GM19438 (cell line): ENCODE results near the gene ZNF280A.
"Not testable (repeated sequence)": the region's sequence is repeated elsewhere in the genome, so short reads cannot be mapped to it uniquely, and the experiment has no call there.

Experiments
- ATAC-seq: cut with Tn5 transposase; IDR thresholded peaks from one replicate; pipeline ENCODE4 v1.9.1; 2021; ENCODE audit warnings: low read depth; ENCODE audit not compliant: unreplicated experiment

ZNF280A gene

DNA sequence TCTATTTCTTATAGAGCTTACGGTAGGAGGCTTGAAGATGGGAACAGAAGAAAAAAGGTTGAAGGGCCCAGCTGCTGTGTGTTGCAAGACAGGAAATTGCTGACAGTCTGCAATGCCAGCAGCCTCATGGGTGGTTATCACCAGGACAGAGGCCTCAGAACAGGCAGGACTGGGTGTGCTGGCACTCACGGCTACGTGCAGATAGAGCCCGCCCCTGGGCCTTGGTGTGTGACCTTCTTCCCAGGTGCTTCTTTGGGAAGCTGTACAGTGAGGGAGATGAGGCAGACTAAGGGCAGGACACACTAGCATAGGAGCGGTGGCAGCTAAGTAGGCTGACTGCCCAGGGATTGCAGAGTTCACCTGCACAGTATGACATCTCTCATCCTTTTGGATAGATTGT lies 26.4 kb upstream of the ZNF280A start:
- no peak for ATAC-seq

DNA sequence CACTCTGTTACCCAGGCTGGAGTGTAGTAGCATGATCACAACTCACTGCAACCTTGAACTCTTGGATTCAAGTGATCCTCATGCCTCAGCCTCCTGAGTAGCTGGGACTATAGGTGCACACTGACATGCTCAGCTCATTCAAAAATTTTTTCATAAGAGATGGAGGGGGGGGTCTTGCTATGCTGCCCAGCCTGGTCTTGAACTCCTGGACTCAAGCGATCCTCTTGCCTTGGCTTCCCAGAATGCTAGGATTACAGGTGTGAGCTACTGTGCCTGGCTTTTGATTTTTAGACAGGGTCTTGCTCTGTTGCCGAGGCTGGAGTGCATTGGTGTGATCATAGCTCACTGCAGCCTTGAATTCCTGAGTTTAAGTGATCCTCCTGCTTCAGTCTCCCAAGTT lies 25.0 kb upstream of the ZNF280A start:
- ATAC-seq = no peak

DNA sequence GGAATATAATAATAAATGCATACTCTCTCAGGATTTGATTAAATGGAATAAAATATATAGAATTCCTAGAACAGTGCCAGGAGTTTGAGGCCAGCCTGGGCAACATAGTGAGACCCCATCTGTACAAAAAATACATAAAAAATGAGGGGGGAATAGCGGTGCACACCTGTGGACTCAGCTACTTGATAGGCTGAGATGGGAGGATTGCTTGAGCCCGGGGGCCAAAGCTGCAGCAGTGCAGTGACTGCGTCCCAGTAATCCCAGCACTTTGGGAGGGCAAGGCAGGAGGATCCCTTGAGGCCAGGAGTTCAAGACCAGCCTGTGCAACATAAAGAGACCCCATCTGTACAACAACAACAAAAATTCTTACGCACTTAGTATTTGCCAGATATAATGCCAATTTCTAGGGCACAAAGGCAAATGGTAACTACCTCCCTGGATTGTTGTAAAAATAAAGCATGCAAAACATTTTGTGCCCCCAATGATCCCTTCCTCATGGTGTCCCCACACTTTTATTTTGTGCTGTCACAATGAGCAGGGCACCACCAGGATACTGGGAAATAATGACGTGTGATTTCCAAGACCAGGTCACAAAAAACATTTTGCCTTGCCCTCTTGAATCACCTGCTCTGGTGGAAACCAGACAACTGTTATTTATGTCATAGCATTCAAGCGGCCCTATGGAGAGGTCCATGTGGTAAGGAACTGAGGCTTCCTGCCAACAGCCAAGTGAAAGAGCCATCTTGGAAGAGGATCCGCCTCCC lies 18.3 kb upstream of the ZNF280A start:
- no peak for ATAC-seq

DNA sequence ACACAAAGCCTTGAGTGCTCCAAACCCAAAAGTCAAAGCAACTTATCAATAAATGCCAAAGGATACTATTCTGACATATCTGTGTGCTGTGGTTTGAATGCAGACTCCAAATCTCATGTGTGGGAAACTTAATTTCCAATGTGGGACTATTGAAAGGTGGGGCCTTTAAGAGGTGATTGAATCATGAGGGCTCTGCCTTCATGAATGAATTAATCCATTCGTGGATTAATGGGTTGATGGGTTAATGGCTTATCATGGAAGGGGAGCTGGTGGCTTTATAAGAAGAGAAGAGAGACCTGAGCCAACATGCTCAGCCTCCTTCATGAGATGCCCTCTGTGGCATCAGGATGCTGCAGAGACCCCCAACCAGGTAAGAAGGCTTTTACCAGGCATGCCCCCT lies 16.8 kb upstream of the ZNF280A start:
- no peak for ATAC-seq

DNA sequence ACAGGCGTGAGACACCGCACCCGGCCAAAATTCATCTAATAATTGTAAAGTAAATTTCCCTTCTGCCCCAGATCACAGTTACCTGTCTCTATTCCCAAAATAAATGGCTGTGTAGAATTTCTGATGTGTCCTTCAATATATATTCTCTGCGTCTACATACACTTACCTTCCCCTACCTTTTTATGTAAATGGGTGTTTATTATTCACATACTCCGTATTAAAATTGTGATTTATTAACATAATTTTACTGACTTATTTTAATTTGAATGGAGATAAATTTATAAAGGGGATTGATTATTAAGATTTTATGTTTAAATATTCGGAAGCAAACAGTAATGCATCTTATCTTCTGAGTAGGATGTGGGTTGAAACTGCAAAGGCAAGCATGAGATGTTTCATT lies 16.4 kb upstream of the ZNF280A start:
- no peak for ATAC-seq

DNA sequence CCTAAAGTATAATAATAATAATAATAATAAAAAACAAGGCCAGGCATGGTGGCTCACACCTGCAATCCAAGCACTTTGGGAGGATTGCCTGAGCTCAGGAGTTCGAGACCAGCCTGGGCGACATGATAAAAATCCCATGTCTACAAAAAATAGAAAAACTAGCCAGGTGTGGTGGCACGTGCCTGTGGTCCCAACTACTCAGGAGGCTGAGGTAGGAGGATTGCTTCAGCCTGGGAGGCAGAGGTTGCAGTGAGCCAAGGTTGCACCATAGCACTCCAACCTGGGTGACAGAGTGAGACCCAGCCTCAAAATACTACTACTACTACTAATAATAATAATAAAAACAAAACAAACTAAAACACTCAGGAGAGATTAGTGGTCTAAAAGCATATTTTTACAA lies 15.6 kb upstream of the ZNF280A start:
- no peak for ATAC-seq

DNA sequence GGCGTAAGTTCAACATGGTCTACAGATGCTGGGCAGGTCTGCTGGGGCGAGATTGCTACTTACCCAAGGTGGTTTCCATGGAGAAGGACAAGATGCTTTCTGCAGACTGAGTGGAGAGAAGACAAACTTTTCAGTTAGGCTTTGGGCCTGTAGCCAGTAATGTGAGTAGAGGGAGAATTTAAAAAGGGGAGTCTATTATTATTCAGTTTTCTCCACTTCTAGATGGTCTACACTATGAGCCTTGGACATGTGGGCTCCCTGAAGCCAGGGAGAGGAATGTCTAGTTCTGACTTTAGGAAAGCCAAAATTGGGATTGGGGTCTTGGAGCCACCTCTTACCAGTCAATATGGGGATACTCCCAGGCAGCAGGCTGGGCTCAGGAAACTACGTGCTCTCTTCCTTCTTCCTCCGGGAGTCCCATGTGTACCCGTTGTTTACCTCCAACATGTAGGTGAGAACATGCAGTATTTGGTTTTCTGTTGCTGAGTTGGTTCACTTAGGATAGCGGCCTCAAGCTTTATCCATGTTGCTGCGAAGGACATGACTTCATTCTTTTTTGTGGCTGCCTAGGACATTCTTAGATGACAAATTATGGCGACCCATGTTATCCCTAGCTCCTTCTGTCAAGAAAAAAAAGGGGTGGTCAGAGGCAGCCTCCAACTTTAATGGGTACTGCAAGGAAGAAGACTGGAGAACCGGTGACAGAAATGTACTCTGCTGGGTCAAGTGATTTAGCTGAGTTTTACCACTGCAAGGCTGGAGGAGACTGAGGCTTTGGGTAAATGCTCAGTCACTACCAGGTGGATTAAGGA lies 14.7 kb upstream of the ZNF280A start:
- ATAC-seq = no peak

DNA sequence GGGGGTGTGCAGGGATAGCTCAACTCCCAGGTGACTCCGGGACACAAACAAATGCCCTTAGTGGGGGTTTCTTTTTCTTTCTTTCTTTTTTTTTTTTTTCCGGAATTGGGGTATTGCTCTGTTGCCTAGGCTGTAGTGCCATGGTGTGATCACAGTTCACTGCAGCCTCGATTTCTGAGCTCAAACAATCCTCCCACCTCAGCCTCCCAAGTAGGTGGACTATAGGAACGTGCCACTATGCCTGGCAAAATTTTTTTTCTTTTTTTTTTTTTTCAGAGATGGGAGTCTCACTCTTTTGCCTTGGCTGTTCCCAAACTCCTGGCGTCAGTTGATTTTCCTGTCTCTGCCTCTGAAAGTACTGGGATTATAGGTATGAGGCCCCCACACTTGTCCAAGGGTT lies 13.8 kb upstream of the ZNF280A start:
- ATAC-seq = no peak

DNA sequence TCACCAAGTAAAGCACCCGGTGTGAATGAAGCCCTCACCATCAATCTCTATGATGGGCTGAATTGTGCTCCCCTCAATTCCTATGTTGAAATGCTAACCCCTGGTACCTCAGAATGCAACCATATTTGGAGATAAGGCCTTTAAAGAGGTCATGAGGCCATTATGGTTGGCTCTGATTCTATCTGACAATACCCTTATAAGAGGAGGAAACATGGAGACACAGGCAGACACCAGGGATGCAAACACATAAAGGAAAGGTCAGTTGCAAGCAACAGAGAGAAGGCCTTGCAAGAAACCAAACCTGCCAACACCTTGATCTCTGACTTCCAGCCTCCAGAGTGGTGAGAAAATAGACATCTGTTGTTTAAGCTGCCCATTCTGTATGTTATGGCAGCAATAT lies 13.3 kb upstream of the ZNF280A start:
- ATAC-seq = no peak

DNA sequence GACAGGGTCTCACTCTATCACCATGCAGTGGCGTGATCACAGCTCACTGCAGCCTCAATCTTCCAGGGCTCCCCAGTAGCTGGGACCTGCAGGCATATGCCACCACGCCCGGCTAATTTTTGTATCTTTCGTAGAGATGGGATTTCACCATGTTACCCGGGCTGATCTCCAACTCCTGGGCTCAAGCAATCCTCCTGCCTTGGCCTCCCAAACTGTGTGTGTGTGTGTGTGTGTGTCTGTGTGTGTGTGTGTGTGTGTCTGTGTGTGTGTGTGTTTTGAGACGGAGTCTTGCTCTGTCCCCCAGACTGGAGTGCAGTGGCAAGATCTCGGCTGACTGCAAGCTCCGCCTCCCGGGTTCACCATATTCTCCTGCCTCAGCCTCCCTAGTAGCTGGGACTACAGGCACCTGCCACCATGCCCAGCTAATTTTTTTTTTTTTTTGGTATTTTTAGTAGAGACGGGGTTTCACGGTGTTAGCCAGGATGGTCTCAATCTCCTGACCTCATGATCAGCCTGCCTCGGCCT lies 12.5 kb upstream of the ZNF280A start:
- ATAC-seq = not testable (repeated sequence)

DNA sequence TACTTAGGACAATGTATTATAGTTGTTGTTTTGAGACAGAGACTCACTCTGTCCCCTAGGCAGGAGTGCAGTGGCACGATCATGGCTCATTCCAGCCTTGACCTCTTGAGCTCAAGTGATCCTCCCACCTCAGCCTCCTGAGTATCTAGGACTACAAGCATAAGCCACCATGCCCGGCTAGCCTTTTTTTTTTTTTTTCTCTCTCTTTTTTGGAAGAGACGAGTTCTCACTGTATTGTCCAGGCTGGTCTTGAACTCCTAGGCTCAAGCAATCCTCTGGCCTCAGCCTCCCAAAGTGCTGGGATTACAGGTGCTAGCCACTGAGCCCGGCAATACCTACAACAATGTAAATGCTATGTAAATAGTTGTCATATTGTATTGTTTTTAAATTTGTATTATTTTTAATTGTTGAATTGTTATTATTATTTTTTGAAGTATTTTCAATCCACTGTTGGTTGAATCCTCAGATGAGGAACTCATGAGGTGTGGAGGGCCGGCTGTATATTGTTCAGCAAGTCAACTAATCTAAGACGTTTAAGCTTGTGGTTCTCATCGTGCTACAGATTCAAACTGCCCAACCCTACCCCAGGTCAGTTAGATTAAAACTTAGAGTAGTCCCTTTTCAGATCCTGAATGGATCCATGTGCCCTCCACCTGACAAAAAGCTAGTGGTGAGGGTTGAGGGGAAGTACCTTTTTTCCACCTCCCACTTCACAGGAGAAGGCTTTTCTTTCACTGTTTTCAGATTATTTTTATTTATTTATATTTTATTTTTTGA lies 11.9 kb upstream of the ZNF280A start:
- no peak for ATAC-seq

DNA sequence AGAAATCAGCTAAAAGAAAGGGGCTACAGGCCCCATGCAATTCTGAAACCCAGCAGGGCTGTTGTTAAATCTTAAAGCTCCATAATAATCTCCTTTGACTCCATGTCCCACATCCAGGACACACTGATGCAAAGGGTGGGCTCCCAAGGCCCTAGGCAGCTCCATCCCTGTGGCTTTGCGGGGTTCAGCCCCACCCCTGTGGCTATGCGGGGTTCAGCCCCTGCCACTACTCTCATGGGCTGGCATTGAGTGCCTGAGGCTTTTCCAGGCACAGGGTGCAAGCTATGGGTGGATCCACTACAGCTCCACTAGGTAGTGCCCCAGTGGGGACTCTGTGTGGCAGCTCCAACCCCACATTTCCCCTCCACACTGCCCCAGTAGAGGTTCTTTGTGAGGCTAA lies 8.7 kb upstream of the ZNF280A start:
- ATAC-seq = no peak

DNA sequence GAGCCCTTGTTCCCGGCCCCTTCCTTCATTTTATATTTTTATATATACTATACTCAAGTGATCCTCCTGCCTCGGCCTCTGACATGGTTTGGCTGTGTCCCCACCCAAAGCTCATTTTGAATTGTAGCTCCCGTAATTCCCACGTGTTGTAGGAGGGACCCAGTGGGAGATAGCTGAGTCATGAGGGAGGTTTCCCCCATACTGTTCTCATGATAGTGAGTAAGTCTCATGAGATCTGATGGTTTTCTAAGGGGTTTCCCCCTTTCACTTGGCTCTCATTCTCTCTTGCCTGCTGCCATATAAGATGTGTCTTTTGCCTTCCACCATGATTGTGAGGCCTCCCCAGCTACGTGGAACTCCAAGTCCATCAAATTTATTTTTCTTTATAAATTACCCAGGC lies 7.2 kb upstream of the ZNF280A start:
- no peak for ATAC-seq

DNA sequence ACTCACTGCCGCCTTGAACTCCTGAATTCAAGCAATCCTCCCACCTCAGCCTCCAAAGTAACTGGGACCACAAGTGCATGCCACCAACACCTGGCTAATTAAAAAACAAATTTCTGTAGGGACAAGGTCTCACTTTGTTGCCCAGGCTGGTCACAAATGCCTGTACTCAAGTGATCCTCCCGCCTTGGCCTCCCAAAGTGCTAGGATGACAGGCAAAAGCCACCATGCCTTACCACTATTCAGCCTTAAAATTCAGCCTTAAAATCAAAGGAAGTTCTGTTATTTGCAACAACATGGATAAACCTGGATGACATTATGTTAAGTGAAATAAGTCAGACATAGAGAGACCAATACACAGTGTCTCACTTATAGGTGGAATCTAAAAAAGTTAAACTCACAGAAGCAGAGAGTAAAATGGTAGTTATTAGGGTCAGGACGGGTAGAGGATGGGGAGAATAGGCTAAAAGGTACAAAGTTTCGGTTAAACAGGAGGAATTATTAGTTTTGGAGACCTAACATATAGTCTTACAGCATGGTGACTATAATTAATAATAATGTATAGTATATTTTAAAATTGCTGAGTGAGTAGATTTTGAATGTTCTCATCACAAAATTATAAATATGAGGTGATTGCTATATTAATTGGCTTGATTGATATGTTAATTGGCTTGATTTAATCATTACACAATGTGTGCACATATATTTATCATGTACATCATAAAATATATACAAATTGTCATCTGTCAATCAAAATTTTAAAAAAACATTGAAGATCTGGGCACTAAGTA lies 6.2 kb upstream of the ZNF280A start:
- ATAC-seq = no peak

DNA sequence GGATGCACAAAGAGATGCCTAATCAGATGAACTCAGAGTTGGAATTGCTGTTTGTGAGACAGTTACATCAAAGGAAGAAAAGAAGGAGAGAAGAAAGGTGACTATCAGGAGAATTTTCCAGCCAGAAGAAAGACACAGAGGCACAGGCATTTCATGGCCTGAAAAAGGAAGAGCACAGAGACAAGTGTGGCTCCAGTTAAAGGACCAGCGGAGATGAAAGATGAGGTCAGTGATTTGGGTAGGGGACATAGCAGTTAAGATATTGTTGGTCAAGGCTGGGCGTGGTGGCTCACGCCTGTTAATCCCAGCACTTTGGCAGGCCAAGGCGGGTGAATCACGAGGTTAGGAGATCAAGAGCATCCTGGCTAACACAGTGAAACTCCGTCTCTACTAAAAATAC lies 3.4 kb upstream of the ZNF280A start:
- ATAC-seq = no peak

DNA sequence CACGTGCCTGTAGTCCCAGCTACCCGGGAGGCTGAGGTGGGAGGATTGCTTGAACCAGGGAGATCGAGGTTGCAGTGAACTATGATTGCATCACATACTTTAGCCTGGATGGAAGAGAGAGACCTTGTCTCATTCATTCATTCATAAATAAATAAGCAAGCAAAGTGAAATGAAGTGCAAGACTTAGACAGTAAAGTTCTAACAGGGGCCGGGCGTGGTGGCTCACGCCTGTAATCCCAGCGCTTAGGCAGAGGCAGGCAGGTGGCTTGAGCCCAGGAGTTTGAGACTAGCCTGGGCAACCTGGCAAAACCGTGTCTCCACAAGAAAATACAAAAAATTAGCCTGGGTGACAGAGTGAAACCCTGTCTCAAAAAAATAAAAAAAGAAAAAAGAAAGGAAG lies 1.6 kb upstream of the ZNF280A start:
- no peak for ATAC-seq

DNA sequence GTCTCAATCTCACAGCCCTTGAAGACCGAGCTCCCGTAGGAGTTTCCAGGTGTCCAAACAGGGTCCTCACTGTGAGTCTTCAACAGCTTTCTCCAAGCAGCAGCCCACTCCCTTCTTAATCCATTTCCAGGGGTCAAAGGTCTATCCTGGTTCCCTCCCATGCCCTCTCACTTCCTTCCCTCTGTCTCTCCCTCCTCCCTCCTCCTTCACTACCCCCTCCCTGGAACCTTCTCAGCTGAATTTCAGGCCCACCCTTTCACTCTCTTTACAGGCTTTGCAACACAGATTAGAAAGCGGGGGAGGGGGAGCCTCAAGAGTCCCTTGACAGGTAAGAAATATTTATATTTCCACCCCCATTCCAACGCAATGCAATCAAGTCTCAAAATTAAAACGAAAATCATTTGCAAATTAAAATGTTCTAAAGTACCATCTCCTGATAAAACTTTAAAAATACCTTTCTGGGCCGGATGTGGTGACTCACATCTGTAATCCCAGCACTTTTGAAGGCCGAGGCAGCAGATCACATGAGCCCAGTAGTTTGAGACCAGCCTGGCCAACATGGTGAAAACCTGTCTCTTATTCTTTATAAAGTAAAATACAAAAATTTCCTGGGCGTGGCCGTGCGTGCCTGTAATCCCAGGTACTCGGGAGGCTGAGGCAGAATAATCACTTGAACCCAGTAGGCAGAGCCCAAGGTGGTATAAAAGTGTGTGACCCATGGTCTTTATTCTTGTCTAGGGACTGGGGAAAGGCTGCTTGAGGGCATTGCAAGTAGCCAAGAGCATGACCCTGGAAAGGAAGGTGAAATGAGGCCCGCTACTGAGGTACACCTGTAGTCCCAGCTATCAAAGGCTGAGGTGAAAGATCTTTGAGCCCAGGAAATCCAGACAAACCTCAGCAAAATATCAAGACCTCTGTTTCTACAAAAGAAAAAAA lies 865 bp upstream of the ZNF280A start:
- ATAC-seq = no peak

DNA sequence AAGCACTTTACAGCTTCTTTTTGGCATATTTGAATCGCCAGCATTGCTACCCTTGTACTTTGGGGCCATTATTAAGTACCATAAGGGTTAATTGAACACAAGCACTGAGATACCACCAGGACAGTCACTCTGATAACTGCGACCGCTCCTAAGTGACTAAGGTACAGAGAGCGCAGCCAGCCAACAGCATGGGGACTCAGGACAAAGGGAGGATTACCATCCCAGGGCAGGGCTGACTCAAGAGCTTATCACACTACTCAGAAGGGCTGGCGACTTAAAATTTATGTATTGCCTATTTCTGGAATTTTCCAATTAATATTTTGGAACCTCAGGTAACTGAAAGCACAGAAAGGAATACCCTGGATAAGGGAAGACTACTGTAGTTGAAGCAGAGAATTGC lies 479 bp downstream of the ZNF280A start:
- no peak for ATAC-seq

DNA sequence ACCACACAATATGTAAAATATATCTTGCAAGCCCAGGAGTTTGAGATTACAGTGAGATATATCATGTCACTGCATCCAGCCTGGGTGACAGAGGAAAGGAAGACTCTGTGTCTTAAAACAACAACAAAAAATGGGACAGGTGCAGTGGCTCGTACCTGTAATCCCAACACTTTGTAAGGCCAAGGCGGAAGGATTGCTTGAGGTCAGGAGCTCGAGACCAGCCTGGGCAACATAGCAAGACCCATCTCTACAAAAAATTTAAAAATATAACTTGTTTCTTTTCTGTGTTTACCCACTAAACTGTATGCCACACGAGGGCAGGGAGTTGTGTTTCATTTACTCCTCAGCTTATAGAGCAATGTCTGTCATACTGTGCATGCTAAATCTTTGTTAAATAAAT lies 3.1 kb downstream of the ZNF280A start:
- ATAC-seq = no peak
